Kidney tubule cell (primary cell): ENCODE measurements around the gene ZFYVE27.
"Not testable (repeated sequence)": the region's sequence is repeated elsewhere in the genome, so short reads cannot be mapped to it uniquely, and the experiment has no call there.

ENCODE experiments used
- DNase-seq: peaks from one replicate; pipeline ENCODE4 v3.0.0-alpha.2; 2018; ENCODE audit warnings: low spot score

ZFYVE27 gene, protein sequence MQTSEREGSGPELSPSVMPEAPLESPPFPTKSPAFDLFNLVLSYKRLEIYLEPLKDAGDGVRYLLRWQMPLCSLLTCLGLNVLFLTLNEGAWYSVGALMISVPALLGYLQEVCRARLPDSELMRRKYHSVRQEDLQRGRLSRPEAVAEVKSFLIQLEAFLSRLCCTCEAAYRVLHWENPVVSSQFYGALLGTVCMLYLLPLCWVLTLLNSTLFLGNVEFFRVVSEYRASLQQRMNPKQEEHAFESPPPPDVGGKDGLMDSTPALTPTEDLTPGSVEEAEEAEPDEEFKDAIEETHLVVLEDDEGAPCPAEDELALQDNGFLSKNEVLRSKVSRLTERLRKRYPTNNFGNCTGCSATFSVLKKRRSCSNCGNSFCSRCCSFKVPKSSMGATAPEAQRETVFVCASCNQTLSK

DNA sequence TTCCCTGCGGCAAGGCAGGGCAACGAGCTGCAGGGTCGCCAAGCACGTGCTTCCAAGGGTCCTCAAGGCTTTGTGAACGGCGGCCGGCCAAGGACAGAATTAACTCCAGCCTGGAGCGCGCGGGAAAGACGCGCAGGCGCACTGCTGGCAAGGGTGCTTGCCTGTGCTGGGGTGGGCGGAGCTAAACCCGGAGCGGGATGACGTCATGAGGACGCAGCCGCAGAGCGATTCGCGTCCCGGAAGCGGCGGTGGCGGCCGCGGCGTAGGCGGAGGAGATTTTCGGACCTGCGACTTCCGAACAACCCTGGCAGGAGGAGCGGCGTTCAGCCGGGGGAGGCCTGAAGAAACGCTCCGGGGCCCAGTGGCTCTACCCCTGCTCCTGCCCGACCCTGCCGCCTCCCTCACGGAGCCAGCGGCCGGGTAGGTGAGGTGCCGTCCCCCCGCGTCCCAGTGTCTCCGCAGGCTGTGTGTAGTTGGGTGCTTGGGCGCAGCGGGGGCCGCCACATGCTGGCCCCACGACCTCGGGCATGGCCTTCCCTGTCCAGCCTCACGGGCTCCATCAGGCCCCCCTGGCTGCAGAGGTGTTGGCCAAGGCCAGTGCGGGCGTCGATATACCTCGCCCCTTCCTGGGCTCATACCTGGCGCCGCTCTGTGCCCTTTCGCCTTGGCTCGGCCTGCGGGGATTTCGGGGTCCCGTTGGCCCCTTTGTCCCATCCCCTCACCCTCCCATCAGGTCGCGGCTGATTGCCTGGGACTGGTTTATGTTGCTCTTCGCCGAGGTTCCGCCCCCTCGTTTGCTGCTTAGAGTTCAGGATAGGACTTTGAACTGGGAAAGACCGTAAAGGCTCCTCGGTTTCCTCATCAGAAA, at the start of gene ZFYVE27:
TSS of gene ZFYVE27 (plus strand) at position 227 of the 868 bp plus-strand sequence. CDS start 1,350 bp downstream, outside the sequence.
- peak; percentile 96 for DNase-seq

DNA sequence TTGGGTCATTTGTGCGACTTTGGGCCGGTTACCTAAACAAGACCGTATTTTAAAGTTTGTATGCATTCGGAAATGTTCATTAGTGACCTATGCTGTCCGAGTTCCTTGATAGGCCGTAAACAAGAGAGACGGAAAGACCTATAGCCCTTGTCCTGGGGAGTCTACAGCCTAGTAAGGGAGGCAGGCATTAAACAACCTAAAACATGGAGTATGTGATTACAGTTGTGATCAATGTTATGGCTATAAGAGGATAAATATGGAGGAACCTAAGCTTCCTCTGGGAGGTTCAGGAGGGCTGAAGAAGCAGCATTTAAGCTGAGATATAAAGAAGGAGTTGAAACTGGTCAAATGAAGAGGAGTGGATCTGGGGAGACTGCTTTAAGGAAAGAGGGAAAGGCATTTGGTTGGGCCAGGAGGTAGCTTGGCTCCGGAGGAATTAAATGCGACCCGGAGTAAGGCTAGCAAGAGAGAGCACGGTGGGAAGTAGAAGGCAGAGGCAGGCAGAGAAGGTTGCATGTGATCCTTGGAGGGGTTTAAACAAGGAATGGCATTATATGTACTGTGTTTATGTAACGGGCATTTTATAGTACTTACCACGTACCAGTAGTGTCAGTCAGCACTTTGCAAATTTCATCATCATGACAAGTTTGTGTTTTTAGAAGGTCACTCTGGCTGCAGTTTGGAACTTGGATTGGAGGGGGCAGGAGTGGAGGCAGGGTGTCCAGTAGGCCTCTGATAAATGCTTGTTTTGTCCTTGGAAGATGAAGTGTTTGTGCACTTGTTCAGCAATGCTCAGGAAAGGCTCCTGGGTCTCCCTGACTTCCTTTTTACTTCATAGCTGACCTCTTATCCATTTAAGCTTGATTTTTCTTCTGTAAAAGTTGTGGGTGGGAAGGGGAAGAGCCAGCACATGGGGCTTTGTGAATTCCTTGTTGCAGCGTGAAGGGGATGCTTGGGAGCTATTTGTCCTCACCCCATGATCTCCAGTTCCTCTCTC, 48.8 kb upstream of the ZFYVE27 start:
- no peak for DNase-seq

DNA sequence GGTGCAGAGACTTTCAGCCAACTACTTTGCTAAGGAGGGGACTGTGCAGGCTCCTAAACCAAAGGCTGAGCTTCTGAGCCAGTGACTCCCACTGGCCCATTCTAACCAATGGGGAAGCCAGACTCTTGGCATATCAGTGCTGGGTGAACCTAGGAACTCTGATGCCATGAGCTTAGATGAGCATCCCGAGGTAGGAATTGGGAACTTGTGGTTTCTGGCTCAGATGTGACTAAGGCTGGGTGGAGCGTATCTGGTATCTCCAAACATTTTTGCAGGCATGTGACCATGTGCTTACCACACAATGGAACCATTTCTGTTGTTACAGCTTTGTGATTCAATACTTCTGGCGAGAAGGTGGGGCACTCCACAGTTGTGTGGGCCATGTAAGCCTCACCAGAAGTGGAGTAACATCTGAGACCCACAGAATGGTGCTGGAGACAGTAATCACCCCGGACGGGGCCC, 47.3 kb upstream of the ZFYVE27 start:
- peak; percentile 94 for DNase-seq

DNA sequence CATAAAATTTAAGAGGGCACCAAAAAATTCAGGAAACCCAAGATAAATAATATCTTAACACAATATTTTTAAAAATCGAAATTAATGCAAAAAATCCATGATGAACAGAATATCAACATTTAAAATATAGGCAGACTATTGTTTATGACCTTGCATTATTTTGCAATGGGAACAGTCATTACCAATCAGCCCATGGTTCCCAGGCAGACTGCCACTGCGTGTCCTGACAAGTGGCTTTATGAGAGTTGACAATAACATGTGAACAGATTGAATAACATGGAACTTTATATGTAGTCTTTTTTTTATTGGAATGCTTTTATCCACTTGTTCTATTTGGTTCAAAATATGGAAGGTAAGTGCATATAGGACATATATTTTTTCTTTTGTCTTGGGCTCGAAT, 46.8 kb upstream of the ZFYVE27 start:
- DNase-seq: no peak

DNA sequence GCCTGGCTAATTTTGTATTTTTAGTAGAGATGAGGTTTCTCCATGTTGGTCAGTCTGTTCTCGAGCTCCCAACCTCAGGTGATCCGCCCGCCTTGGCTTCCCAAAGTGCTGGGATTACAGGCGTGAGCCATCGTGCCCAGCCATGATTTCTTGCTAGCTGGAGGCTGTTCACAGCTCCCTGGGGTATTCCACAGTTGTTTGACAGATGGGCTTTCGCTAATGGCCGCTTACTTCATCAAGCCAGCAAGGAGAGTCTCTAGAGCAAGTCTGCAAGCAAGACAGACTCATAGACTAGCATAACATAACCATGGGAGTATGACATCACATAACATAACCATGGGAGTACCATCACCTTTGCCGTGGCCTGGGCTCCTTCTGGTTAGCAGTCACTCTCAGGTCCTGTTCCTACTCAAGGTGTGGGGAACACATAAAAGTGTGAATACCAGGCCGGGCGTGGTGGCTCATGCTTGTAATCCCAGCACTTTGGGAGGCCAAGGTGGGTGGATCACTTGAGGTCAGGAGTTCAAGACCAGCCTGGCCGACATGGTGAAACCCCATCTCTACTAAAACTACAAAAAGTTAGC, 38.8 kb upstream of the ZFYVE27 start:
- DNase-seq: not testable (repeated sequence)

DNA sequence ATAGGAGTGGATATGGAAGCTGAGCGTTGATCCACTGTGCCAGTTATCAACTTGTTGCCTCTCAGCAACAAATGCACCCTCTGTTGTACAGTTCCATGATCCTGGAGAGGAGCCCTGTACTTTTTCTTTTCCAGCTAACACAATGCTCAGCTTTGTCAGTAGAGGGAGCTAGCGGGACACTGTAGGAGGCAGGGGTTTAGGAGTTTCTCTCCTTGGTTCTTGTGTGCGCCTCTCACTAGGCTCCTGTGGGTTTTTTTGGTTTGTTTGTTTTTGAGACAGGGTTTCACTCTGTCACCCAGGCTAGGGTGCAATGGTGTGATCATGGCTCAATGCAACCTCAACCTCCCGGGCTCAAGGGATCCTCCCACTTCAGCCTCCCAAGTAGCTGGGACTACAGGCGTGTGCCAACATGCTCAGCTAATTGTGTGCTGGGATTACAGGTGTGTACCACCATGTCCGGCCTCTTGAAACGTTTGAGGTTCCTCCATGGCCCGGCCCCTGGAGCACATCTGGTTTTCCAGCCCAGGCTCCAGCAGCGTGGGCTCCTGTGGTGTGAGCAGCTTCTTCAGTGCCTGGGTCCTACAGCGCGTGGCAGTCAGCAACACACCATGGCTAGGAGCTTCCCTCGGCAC, 35.4 kb upstream of the ZFYVE27 start:
- peak; percentile 75 for DNase-seq

DNA sequence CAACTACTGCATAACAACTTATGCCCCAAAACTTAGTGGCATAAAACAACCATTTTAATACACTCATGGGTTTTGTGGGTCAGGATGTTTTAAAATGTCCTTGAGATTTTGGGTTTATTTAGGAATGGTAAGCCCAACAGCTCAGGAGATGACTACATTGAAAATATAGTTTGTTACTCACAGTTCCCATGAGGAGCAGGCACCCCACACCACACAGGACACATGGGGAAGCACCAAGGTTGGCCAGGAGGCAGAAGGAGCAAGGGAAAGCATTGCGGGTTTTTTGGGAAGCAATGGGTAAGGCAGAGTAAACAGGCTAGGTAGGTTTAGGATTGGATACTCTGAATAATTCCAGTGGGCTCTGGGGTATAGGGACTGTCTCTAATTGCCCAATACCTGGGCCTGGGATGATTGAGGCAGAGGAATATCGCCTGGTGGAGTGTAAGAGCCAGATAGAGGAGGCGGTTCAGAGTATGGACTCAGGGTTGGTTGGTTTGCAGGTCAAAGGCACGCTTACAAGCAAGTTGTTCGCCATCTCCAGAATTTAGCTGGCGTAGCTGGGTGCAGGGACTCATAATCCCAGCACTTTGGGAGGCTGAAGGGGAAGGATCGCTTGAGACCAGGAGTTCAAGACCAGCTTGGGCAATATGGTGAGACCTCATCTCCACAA, 33.4 kb upstream of the ZFYVE27 start:
- DNase-seq: no peak

DNA sequence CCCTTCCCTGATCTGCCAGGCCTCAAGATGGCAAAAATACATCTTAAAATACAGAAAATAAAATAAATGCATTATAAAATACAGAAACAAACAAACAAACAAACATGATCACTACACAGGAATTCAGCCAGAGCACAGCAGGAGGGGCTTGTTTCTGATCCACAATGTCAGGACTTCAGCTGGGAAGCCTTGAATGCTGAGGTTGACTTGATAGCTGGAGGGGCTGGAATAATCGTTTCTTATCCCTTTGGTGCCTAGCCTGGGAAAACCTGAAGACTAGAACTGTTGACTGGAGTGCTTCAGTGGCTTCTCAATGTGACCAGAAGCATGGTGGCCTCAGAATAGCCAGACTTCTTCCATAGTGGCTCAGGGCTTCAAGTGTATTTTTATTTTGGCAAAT, 32.6 kb upstream of the ZFYVE27 start:
- DNase-seq: no peak

DNA sequence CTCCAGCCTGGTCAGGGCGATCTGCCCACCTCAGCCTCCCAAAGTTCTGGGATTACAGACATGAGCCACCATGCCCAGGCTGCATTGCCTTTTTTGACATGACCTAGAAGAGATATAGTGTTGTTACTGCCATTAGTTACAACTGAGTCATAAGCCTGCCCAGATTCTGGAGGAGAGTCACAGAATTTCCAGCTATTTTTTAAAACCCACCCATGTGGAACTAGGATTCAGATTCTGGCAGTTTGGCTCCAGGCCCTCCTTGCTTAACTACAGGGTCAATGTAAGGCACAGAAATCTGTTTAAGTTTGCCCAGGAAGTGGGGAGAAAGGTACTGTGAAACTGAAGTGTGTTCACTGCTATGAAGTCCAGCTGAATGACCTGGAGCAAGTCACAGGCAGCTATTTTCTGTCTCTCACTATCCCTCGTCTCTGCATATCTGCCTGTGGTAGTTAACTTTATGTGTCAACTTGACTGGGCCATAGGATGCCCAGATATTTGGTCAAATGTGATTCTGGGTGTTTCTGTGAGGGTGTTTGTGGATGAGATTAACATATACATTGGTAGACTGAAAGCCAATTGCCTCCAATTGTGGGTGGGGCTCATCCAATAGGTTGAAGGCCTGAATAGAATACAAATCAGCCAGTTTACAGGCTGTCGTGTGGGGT, 31.8 kb upstream of the ZFYVE27 start:
- peak; percentile 60 for DNase-seq

DNA sequence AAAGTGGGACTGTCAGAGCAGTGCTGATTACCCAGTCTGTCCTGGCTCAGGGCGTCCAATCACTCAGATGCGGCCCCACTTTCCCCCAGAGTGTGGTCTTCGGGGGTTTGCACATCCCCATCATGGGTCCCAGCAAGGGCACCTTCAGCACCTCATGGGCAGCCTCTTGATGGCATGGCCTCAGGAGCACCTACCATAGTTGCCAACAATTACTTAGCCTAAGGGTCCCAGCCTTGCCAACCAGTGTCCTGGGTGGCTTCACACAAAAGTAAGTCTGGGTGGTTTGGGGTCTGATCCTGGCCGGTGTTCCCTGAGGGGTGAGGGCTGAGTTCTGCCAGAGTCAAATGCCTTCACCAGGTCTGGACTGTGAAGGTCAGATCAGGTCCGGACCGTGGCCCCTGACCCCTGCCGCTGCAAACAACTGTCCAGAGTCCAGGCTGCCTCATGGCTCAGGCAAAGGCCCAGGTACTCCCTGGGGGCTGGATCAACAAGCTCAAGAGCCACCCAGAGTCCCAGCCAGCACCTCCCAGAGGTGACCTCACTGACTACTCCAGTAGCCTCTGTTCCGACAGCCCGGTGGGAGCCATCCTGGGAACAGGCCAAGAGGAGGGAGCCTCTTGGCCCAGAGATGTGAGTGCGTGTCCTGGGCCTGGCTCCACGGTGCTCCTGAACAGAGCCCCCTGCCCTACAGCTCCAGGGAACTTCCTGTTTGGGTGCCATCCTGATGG, 29.6 kb upstream of the ZFYVE27 start:
- DNase-seq: no peak

DNA sequence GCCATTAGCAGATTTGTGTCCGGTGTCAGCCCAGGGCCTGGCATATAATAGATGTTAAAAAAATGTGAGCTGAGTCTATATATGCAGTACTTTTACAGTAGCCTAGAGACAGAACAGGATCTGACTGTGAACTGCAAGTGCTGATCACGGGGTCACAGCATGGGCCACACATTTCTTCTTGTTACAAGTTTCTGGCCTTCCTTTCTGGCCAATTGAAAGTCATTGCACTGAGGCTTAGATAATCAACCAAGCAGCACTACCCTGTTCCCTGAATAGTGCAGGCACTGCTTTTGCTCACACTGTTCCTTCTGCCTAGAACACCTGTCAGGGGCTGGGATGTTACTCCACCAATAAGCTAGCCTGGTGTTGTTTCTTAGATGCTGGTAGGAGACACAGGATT, 28.8 kb upstream of the ZFYVE27 start:
- no peak for DNase-seq

DNA sequence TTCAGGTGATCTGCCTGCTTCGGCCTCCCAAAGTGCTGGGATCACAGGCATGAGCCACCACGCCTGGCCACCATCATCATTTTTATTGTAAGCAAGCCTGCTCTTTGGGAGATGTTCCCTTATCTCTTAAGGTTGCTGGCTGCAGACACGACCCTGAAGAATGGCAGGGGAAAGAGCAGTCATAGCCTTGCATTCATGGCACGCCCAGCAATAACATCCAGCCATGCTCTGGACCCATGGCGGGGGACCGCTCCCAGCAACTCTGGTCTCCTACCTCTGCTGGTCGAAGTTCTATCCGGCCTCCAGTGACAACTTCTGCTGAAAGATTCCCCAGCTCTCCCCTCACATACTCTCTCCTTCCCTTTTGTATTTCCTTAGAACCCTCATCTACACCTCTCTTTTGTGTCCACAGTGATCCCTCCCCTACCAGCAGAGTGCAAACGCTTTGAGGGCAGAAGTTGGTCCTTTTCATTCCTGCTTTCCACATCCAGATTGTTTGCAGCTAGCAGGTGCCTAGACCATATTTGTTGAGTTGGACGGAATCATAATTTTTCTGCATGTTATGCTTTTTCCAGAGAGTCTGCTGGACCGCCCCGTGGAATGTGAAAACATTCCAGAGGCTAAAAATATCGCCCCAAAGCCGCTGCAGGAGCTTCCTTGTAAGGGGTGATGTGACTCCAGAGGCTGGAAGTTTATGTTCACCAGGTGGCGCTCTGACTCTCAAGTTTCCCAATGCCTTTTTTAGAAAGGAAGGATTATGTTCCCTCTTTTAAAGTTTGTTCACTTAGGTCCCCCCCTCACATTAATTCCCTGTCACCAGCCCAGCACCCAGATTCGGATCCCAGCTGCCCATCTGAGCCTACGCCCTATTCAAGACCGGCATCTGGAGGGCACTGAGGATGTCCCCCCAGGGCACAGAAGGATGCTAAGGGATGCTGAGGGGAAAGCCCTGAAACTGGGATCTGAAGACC, 27.7 kb upstream of the ZFYVE27 start:
- DNase-seq: peak; percentile 68

DNA sequence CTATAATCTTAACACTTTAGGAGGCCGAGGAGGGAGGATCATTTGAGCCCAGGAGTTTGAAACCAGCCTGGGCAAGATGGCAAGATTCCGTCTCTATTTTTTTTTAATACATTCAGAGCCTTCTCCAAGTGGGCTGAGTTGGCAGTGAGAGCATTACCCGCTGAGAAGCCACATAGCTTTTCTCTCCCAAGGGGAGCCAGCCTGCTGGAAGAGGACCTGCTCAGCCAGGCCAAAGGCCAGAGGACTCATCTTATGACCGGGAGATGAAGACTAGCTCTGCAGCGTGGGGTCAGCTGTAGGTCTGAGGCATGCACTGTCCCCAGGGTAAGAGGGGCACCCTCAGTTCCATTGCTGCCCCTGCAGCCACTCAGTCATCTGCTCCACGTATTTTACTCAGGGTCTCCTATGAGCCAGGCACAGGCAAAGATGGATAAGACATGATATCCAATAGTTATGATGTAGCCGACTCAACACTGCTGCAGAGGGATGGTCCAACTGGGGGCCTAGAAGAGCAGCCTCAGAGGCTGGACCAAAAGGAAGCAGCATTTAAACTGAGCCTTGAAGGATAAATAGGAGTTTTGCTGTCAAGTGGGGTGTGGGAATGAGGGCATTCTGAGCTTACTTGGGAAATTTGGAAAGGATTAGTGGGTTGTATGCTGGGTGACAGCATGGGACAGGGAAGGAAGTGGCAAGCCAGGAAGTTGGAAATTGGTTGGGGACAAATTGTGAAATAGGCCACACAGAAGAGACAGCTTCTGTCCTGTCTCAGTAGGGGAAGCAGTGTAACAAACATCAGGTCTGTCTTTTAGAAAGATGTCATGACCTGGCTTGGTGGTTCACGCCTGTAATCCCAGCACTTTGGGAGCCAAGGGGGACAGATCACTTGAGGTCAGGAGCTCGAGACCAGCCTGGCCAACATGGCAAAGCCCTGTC, 25.0 kb upstream of the ZFYVE27 start:
- no peak for DNase-seq

DNA sequence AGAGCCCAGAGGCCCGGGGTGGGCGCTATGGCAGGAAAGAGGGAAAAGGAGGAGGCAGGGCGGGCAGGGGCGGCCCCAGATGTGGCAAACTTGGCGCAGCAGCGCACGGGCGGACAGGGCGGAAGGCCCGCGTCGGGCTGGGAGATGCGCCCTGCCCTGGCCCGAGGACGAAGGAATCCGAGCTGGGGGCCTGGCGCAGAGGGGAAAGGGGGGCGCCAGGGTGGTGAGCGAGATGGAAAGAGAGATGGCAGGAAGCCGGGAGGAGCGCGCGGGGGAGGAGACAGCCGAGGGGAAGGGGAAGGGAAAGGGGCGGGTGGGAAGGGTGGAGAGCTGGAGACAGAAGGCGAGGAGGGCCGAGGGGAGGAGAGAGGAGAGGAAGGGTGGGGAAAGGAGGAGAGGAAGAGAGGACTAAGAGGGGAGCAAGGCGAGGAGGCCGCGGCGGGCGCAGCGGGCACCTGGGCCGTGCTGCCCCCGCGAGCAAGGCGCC, 23.5 kb upstream of the ZFYVE27 start, which contains the start of gene MARVELD1:
TSS of gene MARVELD1 (plus strand) at position 392 of the 487 bp plus-strand sequence. CDS start 147 bp downstream, outside the sequence.
- DNase-seq: peak; percentile 72

DNA sequence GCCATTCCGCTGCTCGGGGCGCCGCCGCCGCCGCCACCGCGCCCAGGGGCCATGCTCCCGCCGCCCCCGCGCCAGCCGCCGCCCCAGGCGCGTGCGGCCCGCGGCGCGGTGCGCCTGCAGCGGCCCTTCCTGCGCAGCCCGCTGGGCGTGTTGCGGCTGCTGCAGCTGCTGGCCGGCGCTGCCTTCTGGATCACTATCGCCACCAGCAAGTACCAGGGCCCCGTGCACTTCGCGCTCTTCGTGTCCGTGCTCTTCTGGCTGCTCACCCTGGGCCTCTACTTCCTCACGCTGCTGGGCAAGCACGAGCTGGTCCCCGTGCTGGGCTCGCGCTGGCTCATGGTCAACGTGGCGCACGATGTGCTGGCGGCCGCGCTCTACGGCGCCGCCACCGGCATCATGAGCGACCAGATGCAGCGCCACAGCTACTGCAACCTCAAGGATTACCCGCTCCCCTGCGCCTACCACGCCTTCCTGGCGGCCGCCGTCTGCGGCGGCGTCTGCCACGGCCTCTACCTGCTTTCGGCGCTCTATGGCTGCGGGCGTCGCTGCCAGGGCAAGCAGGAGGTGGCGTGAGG, 23.0 kb upstream of the ZFYVE27 start:
- DNase-seq: peak; percentile 76
